Panc1 (cell line): Measurements from ENCODE around the gene RRP7A. TPM values are rescaled to one million over a fixed set of nuclear protein-coding genes. Genes with fewer than 3 reads are reported as not detected.
A peak's percentile ranks its signal among the peaks of the same experiment; 100 is the strongest.
"Not testable (repeated sequence)": the region's sequence is repeated elsewhere in the genome, so short reads cannot be mapped to it uniquely, and the experiment has no call there.

ENCODE experiments used
- ATAC-seq: fragments of 200-7000 bp; cut with Tn5 transposase; 2 replicates; pipeline ENCODE4 v1.9.1; 2020; ENCODE audit warnings: mild to moderate bottlenecking, moderate library complexity
- BruUV-seq: library from RNA; stranded (reverse); fragments of 400-500 nt; replicated peaks from 2 replicates; lab custom pipeline; 2021; lab: Mats Ljungman, UMichigan
- CTCF ChIA-PET: fragments of 300-600 bp; sonication (Branson Sonifier 250); formaldehyde crosslinking; loops from one replicate; lab custom pipeline; 2022; ENCODE audit warnings: antibody characterized with exemption; lab: Charles Lee
- POLR2A ChIA-PET: fragments of 300-600 bp; sonication (Branson Sonifier 250); formaldehyde crosslinking; loops from one replicate; lab custom pipeline; 2022; ENCODE audit warnings: antibody characterized with exemption; lab: Charles Lee
- DNase-seq: peaks from one replicate; pipeline ENCODE4 v3.0.0-alpha.2; 2010; ENCODE audit warnings: low read depth, low spot score
- H3K27ac ChIP-seq: 2 replicates; pipeline ENCODE4 v1.5.1; 2011; ENCODE audit warnings: mild to moderate bottlenecking, low read length, inconsistent platforms
- H3K27me3 ChIP-seq: fragments of 200-500 bp; sonication (Bioruptor generic); 2 replicates; pipeline ENCODE4 v1.6.0; 2014; ENCODE audit warnings: low read length, inconsistent platforms; ENCODE audit not compliant: control insufficient read depth, insufficient read depth
- H3K36me3 ChIP-seq: fragments of 200-500 bp; sonication (Bioruptor generic); 2 replicates; pipeline ENCODE4 v1.5.1; 2014; ENCODE audit warnings: inconsistent platforms, mild to moderate bottlenecking, low read length, moderate library complexity; ENCODE audit not compliant: control insufficient read depth, insufficient read depth
- H3K4me1 ChIP-seq: 2 replicates; pipeline ENCODE4 v1.5.1; 2011; ENCODE audit warnings: inconsistent platforms, mild to moderate bottlenecking, low read length, moderate library complexity; ENCODE audit not compliant: control insufficient read depth, insufficient read depth
- H3K4me3 ChIP-seq, 2 experiments: 2 replicates each; pipeline ENCODE4 v1.5.1; 2011 to 2012; ENCODE audit warnings: low read depth in 2 of 2, low read length in 2 of 2, mild to moderate bottlenecking in 2 of 2, inconsistent platforms in 1 of 2, moderate library complexity in 1 of 2
- H3K9me3 ChIP-seq: fragments of 200-500 bp; sonication (Bioruptor generic); 2 replicates; pipeline ENCODE4 v1.5.1; 2014; ENCODE audit warnings: low read depth, mild to moderate bottlenecking, inconsistent platforms, low read length, moderate library complexity; ENCODE audit not compliant: control insufficient read depth, insufficient read depth
- POLR2AphosphoS5 ChIP-seq: IDR thresholded peaks from 2 replicates; pipeline ENCODE4 v1.6.1; 2012; ENCODE audit warnings: mild to moderate bottlenecking, low read depth, low read length, moderate library complexity
- SIN3A ChIP-seq: IDR thresholded peaks from 2 replicates; pipeline ENCODE4 v1.6.1; 2012; ENCODE audit warnings: low read depth, mild to moderate bottlenecking, low read length, moderate library complexity, borderline replicate concordance; ENCODE audit not compliant: insufficient read depth
- TCF7L2 ChIP-seq: IDR thresholded peaks from 2 replicates; pipeline ENCODE4 v1.6.1; 2011; ENCODE audit warnings: mild to moderate bottlenecking, low read depth, low read length, inconsistent platforms
- in situ Hi-C: cut with HindIII; loops from 2 replicates; pipeline ENCODE4 v1.10.0; 2016; ENCODE audit warnings: low sequenced_read_pairs, low pct_unique_long_range_greater_than_20kb
- intact Hi-C: fragments of 100-400 bp; cut with micrococcal nuclease; formaldehyde crosslinking; loops from one replicate; pipeline ENCODE4 v1.10.0; 2022; ENCODE audit not compliant: unreplicated experiment
- total RNA-seq: library from RNA; stranded (reverse); gene quantifications from one replicate; pipeline ENCODE4 v1.2.1, GENCODE V29; 2021; ENCODE audit not compliant: unreplicated experiment
- TF ChIP-seq, protein P1 (sequence below), 2 experiments: IDR thresholded peaks; 2 replicates each; pipeline ENCODE4 v1.6.1; 2011 to 2012; ENCODE audit warnings: low read depth in 2 of 2, control low read depth in 1 of 2, low read length in 1 of 2, mild to moderate bottlenecking in 1 of 2, moderate library complexity in 1 of 2; ENCODE audit not compliant: insufficient read depth in 1 of 2
- TF ChIP-seq, protein P2 (sequence below): fragments of 450-650 bp; IDR thresholded peaks from 2 replicates; pipeline ENCODE4 v1.5.1; 2017; ENCODE audit warnings: mild to moderate bottlenecking

Gene RRP7A
- total RNA-seq, 1 experiment from 2014 or later: 29.8 TPM

DNA sequence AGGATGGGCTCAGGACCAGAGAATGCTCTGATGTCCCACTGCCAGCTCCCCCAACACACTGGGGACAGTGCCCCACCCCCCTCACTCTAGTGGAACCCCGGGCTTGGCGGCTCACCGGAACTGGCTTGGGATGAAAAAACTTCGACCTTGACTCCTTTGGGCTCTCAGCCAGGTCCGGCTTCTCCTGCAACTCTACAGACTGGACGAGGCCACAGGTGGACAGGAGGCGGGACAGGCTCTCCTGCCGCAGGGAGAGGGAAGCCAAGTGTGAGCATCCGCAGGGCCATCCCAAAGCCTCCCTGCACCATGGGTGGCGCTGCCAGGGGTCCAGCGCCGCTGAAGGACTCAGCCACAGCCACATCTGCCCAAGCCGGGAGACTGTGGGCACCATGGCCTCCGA is 3.7 kb downstream of the RRP7A start:
- Histone ChIP-seq H3K9me3 (no peaks in the 10 kb centered on the region), H3K36me3 (no peaks in the 10 kb centered on the region), H3K27ac (no peak overlapping the region), H3K27me3 (no peaks in the 10 kb centered on the region), H3K4me1 (no peaks in the 10 kb centered on the region), H3K4me3 (no peak overlapping the region)
- ChIA-PET CTCF (no interaction called here), POLR2A (no interaction called here)
- intact Hi-C loops (no loop called here), in situ Hi-C loops (no loop called here)
- ATAC-seq (no peak), DNase-seq (no peak)
- TF ChIP-seq, protein P1, sequence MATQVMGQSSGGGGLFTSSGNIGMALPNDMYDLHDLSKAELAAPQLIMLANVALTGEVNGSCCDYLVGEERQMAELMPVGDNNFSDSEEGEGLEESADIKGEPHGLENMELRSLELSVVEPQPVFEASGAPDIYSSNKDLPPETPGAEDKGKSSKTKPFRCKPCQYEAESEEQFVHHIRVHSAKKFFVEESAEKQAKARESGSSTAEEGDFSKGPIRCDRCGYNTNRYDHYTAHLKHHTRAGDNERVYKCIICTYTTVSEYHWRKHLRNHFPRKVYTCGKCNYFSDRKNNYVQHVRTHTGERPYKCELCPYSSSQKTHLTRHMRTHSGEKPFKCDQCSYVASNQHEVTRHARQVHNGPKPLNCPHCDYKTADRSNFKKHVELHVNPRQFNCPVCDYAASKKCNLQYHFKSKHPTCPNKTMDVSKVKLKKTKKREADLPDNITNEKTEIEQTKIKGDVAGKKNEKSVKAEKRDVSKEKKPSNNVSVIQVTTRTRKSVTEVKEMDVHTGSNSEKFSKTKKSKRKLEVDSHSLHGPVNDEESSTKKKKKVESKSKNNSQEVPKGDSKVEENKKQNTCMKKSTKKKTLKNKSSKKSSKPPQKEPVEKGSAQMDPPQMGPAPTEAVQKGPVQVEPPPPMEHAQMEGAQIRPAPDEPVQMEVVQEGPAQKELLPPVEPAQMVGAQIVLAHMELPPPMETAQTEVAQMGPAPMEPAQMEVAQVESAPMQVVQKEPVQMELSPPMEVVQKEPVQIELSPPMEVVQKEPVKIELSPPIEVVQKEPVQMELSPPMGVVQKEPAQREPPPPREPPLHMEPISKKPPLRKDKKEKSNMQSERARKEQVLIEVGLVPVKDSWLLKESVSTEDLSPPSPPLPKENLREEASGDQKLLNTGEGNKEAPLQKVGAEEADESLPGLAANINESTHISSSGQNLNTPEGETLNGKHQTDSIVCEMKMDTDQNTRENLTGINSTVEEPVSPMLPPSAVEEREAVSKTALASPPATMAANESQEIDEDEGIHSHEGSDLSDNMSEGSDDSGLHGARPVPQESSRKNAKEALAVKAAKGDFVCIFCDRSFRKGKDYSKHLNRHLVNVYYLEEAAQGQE (IDR thresholded peaks at IDR 0.05; ENCODE audit: insufficient read depth in 1 of 2, low read depth in 2 of 2, low read length in 1 of 2): no peak
- TF ChIP-seq TCF7L2: no peak
- no peak for TF ChIP-seq SIN3A
- TF ChIP-seq, protein P2, sequence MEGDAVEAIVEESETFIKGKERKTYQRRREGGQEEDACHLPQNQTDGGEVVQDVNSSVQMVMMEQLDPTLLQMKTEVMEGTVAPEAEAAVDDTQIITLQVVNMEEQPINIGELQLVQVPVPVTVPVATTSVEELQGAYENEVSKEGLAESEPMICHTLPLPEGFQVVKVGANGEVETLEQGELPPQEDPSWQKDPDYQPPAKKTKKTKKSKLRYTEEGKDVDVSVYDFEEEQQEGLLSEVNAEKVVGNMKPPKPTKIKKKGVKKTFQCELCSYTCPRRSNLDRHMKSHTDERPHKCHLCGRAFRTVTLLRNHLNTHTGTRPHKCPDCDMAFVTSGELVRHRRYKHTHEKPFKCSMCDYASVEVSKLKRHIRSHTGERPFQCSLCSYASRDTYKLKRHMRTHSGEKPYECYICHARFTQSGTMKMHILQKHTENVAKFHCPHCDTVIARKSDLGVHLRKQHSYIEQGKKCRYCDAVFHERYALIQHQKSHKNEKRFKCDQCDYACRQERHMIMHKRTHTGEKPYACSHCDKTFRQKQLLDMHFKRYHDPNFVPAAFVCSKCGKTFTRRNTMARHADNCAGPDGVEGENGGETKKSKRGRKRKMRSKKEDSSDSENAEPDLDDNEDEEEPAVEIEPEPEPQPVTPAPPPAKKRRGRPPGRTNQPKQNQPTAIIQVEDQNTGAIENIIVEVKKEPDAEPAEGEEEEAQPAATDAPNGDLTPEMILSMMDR: no peak
- TF ChIP-seq POLR2AphosphoS5: no peak
- BruUV-seq: no TSS peak

DNA sequence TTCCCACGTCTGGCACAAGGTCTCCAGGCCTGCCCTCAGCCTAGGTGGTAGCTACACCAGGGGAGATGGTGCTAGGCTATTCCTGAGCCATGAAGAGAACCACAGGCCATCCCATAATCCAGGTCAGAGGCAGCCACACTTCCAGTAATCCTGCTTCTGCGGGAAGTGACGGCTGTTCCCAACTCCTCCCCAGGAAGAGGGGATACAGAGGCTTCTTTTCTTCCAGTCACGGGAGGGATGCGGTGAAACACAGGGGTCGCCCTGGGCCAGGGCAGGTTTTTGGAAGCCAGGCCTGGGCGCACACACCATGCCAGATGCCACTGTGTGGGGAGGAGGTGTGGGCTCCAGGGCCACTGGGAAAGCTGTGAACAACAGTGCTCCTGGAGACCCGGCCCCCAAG is 4.3 kb downstream of the RRP7A start:
- H3K4me1 ChIP-seq, CTCF ChIA-PET, H3K9me3 ChIP-seq, H3K27me3 ChIP-seq, H3K4me3 ChIP-seq, POLR2A ChIA-PET, intact Hi-C loops, DNase-seq, H3K36me3 ChIP-seq, ATAC-seq, BruUV-seq, in situ Hi-C loops, H3K27ac ChIP-seq: not testable (repeated sequence)

DNA sequence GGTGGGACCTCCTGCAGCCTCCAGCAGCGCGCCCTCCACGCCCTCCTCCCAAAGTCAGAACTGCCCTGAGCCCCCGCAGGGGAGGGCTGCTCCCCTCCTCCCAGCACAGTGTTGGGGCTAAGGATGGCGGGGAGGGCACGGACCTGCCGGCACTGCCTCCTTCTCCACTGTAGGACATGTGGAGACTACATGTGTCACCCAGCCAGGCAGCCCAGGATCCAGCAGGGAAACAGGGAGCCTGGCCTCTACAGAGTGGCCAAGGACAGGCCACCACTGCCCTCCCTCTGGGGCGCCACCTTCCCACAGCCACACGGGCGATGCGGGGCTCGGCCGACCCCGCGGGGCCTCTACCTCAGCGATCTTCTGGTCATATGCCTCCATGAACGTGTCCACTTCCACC is 5.3 kb downstream of the RRP7A start:
- in situ Hi-C loops, H3K36me3 ChIP-seq, H3K4me1 ChIP-seq, H3K27ac ChIP-seq, BruUV-seq, POLR2A ChIA-PET, CTCF ChIA-PET, intact Hi-C loops, H3K4me3 ChIP-seq, H3K9me3 ChIP-seq, ATAC-seq, DNase-seq, H3K27me3 ChIP-seq: not testable (repeated sequence)

DNA sequence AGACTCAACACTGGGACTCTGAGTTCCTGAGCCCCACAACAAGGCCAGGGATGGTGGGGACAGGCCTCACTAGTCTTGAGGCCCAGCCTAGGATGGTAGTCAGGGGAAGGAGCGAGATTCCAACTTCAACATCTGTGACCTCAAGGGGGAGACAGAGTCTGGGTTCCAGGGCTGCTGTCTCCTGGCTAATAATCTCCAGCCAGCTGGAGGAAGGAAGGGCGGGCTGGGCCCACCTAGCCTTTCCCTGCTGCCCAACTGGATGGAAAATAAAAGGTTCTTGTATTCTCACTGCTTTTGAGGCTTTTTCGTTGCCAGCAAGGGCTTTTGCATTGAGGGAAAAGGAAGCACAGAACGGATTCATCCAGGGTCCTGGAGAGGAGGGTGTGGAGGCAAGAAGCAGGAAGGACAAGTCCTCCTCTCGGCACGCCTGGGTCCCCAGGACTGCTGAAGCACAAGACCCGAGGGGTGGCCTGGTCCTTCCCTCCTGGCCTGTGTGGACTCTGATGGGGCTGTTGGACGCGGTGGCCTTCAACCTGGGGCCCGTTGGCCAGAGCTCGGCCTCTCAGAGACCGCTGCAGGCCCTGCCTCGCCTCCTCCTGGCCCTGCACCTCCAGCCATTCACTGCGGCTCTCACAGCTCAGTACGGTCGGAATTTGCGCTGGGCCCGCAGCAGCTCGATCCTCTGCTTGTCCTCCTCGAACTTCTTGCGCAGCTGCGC is 7.2 kb downstream of the RRP7A start:
- CTCF ChIA-PET, H3K4me1 ChIP-seq, H3K27me3 ChIP-seq, POLR2A ChIA-PET, in situ Hi-C loops, H3K27ac ChIP-seq, H3K4me3 ChIP-seq, H3K36me3 ChIP-seq, intact Hi-C loops, H3K9me3 ChIP-seq, BruUV-seq, DNase-seq: not testable (repeated sequence)
- 0 out of 2 replicates have a peak, but pooled peaks have one; percentile 46 for ATAC-seq
